Head of caudate nucleus (tissue), 42 donors: Measurements from ENCODE around the gene KIF25.

ENCODE experiments used
- DNase-seq, 42 donors: peaks; one replicate each; pipeline versions ENCODE4 v3.0.0 to v3.0.0-alpha.2; 2020 to 2021; ENCODE audit warnings: mixed read lengths in 7 of 42
- intact Hi-C: fragments of 100-400 bp; cut with DNase I; formaldehyde crosslinking; loops from one replicate; pipeline ENCODE4 v1.15.0; 2022

KIF25 gene, protein sequence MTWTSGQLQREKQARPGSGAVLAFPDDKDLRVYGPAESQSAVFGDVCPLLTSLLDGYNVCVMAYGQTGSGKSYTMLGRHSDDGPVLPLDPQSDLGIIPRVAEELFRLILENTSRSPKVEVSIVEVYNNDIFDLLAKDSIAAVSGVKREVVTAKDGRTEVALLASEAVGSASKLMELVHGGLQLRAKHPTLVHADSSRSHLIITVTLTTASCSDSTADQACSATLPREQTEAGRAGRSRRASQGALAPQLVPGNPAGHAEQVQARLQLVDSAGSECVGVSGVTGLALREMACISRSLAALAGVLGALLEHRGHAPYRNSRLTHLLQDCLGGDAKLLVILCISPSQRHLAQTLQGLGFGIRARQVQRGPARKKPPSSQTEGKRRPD

DNA sequence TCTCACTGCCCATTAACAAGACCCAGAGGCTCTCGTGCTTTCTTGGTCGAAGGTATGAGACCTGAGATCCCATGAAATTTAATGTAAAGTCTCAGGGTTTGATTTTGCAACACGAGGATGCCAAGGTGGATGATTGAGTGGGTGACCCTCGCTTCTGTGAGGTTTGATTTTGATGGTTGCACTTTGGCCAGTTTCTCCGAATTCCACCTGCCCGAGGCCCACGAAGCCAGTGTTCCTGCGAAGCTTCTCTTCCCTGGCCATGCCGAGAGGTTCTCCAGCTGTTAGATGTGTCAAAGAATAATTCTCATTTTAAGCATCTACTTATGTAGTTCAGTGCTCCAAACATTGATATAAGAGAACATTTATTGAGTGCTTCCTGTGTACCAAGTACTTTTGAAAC lies at the start of gene KIF25:
Gene KIF25 (plus strand): TSS at position 30 of the 400 bp plus-strand sequence. CDS start 31,915 bp downstream, outside the sequence.
- intact Hi-C loops: no loop called here
- no peak for DNase-seq

DNA sequence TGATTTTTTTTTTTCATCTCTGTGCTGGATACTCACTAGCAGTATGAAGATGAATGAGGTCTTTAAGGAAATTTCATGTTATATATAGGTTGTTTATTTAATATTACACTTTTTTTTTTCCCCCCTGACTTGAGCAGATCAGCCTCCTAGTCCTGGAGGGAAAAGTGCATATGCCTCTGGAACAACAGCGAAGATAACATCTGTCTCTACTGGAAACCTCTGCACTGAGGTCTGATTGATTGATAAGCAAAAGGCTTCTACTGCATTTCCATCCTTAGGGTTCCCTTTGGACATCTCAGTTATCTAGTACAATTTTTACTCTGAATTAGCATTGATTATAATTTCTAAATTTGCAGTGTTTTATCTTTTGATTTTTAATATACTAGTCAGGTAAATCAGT lies 49.8 kb upstream of the KIF25 start:
- intact Hi-C loops: no loop called here
- DNase-seq: no peak

DNA sequence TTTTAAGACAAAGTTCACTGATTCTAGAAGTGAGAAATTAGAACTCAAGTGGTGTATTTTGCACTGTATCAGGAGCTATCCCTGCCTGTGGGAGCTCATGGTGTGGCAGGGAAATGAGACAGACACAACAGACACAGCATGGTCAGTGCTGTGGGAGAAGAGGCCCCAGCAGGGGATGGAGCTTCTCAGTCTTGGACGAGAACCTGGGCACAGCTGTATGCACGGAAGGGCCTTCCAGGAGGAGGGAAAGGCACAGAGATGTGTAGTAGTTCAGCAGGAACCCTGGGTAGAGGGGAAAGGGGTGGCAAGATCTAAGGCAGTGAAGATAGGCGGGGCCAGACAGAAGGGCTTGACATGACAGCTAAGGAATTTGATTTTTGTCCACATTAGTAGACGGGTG lies 48.8 kb upstream of the KIF25 start:
- no peak for DNase-seq
- intact Hi-C loops: no loop called here

GRCh38 chr6:167949121-167949684 lies 48.3 kb upstream of the KIF25 start:
- DNase-seq: no peak
- intact Hi-C loops: no loop called here

DNA sequence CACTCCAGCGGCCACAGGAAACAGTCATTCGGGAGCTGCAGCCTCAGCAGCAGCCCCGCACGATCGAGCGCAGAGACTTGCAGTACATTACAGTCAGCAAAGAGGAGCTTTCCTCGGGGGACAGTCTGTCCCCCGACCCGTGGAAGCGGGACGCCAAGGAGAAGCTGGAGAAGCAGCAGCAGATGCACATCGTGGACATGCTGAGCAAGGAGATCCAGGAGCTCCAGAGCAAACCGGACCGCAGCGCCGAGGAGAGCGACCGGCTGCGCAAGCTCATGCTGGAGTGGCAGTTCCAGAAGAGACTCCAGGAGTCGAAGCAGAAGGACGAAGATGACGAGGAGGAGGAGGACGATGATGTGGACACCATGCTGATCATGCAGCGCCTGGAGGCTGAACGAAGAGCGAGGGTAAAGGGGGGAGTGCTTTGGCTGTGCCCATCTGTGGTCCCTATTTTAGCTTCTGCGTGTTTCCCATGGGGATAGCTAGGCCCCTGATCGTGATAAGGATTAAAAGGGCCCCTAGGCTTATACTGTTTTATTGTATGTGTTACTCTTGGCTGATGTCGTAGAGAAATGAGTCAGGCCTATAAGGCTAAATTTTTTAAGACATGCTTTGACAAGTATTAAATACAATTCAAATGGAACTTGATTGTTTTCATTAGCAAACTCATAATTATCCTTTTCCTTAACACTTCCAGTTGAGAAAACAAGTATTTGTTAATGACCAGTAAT lies 45.5 kb upstream of the KIF25 start:
- intact Hi-C loops: no loop called here
- no peak for DNase-seq

GRCh38 chr6:167952512-167952859 lies 45.0 kb upstream of the KIF25 start:
- intact Hi-C loops: no loop called here
- no peak for DNase-seq

GRCh38 chr6:167953551-167953950 lies 43.9 kb upstream of the KIF25 start:
- no peak for DNase-seq
- intact Hi-C loops: no loop called here

GRCh38 chr6:167954151-167954550 lies 43.3 kb upstream of the KIF25 start:
- DNase-seq: no peak
- intact Hi-C loops: no loop called here

DNA sequence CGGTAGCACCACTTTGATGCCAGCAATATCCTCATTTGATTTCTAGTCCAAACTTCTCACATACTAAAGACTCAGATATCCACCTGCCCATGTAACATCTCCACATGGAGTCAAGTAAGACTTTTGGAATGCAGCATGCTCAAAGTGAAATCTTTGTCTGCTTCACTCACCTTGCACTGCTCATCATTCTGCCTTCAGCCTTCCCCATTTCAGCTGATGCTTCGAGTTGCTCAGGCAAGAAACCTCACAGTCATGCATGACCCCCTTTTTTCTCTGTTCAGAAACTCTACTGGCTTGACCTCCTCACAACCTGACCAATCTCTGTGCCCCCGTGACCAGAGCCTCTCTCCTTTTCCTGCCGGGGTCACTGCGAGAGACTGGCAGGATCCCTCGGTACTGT lies 41.0 kb upstream of the KIF25 start:
- intact Hi-C loops: no loop called here
- DNase-seq: no peak

DNA sequence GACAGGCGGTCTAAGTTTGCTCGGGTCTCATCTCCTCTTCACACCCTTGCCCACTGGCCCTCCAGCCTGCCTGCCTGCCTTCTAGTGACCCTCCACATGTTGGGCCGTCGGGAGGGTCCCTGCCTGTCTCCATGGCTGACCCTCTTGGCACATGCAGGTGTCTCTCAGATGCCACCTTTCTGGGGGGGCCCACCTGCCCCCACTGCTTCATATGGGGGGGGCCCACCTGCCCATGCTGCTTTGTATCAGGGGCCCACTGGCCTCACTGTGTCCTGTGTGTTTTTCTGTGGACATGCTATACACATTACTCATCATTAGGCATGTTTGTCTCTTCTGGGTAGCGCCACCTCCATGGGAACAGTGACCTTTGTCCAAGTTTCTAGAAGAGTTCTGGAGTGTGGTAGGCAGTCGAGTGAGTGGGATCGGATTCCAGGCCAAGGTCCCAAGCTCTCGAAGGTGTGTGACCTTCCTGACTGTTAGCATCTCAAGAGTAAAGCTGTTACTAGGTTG lies 40.4 kb upstream of the KIF25 start:
- DNase-seq: no peak
- intact Hi-C loops: no loop called here

- intact Hi-C loops: no loop called here
- no peak for DNase-seq
Measured at GRCh38 chr6:167957626-167958025, 39.8 kb upstream of the KIF25 start.

DNA sequence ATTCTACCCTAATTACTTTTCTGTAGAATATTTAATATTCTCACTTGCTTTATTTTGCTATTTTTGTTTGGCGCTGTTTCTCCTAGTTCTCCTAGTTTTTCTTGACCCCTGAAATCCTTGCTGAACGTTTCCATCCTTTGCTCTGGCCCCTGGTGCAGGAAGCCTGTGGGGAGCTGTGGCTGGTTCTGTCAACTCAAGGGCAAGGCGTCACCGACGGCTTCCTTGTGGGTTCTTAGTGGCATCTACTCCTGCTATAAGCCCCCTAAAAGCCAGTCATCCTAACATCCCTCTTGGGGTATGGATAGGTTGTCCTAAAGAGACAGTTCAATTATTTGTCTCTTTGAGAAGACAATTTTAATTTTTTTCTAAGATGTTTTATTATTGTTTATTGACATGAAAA lies 36.9 kb upstream of the KIF25 start:
- intact Hi-C loops: no loop called here
- DNase-seq: no peak

- DNase-seq: no peak
Measured at GRCh38 chr6:167962711-167963110, 34.8 kb upstream of the KIF25 start.

GRCh38 chr6:167963589-167964057 lies 33.8 kb upstream of the KIF25 start:
- peak in 28 of 42 donors; percentile 22 to 78 (median 46) for DNase-seq
- intact Hi-C loops: no loop called here

More at GRCh38 chr6:167962711-167963110, 34.8 kb upstream of the KIF25 start:
- intact Hi-C loops: no loop called here

DNA sequence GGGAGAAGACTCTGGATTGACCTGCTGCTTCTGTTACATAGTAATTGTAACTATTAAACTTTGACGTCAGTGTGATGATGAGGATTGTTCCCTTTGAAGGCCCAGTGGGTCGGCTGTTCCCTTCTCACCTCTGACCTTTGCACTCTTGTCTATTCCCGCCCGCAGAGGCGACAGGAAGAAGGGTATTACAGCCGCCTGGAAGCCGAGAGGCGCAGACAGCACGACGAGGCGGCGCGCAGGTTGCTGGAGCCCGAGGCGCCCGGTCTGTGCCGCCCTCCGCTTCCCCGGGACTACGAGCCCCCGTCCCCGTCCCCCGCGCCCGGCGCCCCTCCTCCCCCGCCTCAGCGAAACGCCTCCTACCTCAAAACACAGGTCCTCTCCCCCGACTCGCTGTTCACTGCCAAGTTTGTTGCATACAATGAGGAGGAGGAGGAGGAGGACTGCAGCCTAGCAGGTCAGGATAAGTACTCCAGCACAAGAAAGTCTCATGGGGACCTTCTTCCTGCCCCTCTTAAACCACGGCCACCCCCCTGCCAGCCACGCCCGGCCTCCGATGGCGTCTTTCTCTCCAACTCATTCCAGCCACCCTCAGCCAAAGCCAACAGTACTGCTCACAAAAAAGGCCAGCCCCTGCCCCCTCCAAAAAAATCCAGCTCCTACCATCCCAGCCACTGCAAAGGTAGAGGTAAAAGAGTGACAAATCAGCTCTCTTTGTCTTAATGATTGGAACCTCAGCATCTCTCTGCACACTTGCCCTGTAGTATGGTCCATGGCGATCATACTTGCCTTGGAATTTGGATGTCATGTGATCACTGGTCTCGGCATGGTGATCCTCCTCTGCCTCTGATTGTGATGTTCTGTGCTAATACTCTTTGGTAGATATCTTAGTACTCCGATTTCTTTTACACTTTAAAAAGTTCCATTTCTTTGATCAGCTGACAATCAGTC lies 31.6 kb upstream of the KIF25 start:
- intact Hi-C loops: no loop called here
- DNase-seq: no peak

GRCh38 chr6:167966540-167966905 lies 30.9 kb upstream of the KIF25 start:
- intact Hi-C loops: no loop called here
- DNase-seq: no peak

GRCh38 chr6:167968091-167968490 lies 29.4 kb upstream of the KIF25 start:
- peak in 7 of 42 donors; percentile 18 to 69 (median 35) for DNase-seq
- intact Hi-C loops: no loop called here

DNA sequence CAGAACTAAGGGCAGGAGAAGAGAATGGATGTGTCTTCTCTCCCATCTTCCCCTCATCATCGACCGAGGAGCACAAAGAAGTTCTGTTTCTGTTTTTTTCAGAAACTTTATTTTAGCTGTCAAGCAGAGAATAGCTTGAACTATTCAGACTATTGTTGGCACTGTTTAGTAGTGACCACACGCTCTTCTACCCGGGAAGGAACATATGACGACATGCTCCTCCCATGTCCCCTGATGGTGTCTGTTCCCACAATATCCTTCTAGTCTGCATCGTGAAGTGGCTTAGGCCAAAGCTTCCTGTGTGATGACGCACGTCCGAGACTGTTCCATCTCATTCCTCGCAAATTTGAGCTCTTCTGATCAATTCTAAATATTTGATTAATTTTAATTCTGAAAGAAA lies 27.2 kb upstream of the KIF25 start:
- peak in 29 of 42 donors; percentile 21 to 81 (median 44) for DNase-seq
- intact Hi-C loops: no loop called here

DNA sequence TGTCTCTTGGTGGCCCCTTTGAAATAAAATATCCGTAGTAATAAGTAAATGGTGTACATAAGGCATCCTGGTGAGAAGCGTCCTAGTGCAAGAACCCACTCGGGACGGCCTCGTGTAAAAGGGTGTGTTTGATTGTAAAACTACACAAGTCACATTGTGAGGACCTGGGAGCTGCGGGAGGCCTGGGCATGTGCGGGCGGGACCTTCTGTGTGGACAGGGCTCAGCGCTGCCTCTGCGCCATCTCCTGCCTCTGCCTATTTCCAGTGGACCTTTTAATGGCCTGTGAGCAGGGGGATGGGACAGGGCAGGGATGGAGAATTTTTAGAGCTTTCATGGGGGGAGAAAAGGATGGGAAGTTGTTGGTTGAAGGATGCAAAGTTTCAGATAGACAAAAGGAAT lies 25.3 kb upstream of the KIF25 start:
- no peak for DNase-seq
- intact Hi-C loops: no loop called here
